Fibroblast of upper back skin (primary cell): ENCODE measurements around the gene PPM1E.
"Not testable (repeated sequence)": the region's sequence is repeated elsewhere in the genome, so short reads cannot be mapped to it uniquely, and the experiment has no call there.

Experiments
- DNase-seq: peaks from one replicate; pipeline ENCODE4 v3.0.0-alpha.2; 2013

Gene PPM1E

DNA sequence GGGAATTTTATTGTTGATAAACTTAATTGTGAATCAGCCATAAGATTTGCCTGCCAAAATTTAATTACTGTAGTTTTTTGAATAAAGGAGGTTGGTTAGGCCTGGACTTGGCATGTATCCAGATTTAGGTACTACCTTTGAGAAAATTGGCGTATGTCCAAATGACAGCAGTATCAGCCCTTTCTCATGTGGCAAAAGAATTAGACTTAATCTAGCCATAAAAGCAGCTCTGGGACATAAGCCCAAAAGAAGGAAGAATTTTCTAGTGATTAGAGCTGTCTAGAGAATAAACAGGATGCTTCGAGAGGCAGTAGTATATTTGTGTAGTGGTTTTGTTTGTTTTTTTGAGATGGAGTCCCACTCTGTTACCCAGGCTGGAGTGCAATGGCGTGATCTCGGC, 27.7 kb downstream of the PPM1E start:
- DNase-seq, result peak; percentile 3

DNA sequence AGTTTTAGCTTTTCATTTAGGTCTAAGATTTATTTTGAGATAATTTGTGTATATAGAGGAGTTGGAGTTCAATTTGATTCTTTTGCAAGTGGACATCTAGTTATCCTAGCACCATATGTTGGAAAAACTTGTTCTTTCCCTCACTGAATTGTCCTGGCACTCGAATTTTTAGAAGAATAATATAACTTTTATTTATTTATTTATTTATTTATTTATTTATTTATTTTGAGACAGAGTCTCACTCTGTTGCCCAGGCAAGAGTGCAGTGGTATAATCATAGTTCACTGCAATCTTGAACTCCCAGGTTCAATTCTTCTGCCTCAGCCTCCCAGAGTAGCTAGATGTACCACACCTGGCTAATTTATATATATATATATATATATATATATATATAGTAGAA, 29.4 kb downstream of the PPM1E start:
- no peak for DNase-seq

DNA sequence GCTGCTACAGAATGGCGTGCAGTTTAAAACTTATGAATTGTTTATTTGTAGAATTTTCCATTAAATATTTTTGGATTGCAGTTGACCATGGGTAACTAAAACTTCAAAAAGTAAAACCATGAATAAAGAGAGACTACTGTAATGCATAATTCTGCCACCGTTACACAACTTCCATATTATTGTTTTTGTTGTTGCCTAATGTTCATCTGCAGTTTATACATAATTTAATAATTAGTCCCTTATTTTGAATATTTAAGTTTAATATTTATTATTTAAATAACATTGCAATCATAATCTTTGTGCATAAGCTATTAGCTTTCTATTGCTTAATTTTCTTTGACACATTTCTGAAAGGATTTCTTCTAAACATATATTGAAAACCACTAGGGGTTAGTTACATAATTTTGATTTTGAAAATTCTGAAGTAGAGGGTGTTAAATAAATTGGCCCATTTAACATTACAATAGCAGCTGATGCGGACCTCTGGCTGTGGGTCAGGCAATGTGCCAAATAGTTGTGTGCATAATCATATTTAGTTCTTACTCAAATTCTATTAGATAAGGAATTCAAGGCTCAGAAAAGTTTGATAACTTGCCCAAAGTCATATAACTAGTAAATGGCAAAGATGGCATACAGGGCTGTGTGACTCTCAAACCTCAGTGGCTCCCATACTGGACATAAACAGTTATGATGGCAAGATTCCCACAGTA, 31.1 kb downstream of the PPM1E start:
- DNase-seq, result peak; percentile 92

DNA sequence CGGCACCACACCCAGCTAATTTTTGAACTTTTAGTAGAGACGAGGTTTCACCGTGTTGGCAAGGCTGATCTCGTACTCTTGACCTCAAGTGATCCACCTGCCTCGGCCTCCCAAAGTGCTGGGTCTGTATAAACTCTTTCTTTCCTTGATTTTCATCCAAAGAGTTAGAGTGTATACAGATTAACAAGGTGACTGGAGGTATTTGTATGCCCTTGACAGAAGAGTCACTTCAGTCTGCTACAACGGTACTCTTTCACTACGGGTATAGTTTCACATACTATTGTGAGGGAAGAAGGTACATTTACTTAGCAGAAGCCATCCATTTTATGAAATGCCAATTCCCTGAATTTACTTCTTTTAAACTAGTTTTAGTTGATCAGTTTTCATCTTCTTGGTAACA, 32.5 kb downstream of the PPM1E start:
- no peak for DNase-seq

DNA sequence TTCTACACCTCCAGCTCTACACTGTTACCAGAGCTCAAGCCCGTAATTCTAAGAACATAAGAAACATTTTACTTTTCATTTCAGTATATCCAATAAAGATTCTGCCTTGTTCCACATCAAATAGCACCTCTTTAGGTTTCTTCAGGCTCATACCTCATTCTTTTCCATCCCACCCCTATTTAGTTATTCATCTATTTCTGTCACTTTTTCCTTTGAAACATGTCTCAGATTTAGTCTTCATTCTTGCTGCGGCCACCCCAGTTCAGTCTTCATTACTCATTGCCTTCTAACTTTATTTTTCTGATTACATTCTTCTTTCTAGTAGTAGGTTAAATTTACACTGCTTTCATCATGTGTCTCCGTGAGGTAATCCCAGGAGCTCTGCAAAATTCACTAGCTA, 33.5 kb downstream of the PPM1E start:
- DNase-seq, result peak; percentile 12

DNA sequence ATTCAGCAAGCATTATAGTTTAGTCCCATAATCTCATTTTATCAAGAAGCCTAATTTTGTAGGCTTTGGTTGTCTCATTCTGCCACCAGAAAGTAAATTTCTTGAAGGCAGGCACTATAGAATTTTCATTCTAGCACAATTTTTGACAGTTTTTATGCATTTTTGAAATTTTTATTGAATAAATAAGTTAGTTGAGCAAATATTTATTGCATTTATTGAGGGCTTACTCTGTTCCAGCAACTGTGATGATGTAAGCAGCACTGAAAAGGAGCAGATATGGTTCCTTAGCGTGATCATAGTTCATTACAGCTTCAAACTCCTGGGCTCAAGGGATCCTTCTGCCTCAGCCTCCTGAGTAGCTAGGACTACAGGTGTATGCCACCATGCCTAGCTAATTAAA, 34.2 kb downstream of the PPM1E start:
- no peak for DNase-seq

DNA sequence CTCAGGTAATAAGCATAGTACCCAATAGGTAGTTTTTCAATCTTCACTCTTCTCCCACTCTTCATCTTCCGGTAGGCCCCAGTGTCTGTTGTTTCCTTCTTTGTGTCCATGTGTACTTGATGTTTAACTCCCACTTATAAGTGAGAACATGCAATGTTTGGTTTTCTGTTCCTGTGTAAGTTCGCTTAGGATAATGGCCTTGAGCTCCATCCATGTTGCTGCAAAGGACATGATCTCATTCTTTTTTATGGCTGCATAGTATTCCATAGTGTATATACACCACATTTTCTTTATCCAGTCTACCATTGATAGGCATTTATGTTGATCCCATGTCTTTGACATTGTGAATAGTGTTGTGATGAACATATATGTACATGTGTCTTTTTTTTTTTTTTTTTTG, 38.9 kb downstream of the PPM1E start:
- DNase-seq, result not testable (repeated sequence)

DNA sequence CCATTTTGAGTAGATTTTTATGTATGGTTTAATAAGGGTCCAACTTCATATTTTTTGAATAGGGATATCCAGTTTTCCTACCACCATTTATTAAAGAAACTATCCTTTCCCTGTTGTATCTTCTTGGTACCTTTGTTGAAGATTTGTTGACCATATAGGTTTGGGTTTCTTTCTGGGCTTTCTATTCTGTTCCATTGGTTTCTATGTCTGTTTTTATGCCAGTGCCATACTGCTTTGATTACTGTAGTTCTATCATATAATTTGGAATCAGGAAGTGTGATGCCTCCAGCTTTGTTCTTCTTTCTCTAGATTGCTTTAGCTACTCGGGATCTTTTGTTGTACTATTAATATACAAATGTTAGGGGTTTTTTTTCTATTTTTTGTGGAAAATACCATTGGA, 46.5 kb downstream of the PPM1E start:
- no peak for DNase-seq

DNA sequence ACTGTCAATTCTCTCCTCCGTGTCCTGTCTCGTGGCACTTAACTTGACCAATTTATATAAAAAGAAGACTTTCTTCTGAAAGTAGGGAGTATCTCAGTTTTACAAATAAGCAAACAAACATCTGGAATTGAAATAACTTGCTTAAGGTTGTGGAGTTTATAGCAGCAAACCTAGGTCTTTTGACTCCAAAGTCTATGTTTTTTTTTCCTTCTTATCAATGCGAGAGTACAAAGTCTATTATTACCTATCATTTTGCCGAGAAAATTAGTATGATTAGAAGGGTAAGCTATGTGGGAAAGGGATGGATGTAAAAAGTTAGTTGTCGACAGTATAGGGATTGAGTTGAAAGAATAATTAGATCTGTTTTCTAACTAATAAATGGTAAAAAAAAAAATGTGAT, 50.4 kb downstream of the PPM1E start:
- no peak for DNase-seq

DNA sequence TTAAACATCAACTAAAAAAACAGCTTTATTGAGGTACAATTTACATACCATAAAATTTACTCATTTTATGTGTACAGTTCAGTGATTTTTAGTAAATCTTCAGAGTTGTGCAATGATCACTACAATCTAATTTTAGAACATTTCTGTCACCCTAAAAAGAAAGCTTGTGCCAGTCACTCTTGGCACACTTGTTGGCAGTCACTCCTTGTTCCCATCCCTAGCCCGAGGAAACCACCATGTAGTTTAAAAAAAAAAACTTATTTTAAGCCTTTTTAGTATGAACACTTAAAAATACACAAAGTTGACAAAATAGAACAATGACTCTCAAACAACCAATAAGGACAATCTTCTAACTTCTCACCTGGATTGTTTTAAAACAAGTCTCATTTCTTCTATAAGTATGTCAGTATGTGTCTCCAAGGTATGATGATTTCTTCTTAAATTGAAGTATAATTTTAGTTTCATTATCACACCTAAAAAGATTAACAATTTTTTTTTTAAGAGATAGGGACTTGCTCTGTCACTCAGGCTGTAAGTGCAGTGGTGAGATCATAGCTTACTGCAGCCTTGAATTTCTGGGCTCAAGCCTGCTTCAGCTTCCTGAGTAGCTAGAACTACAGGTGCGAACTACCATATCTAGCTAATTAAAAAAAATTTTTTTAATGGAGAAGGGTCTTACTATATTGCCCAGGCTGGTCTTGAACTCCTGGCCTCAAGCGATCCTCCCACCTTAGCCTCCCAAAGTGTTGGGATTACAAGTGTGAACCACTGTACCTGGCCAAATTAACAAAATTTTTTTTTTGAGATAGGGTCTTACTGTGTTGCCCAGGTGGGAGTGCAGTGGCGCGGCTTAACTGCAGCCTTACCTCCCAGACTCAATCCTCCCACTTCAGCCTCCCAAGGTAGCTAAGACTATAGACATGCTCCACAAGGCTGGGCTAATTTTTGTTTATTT, 53.2 kb downstream of the PPM1E start:
- no peak for DNase-seq

DNA sequence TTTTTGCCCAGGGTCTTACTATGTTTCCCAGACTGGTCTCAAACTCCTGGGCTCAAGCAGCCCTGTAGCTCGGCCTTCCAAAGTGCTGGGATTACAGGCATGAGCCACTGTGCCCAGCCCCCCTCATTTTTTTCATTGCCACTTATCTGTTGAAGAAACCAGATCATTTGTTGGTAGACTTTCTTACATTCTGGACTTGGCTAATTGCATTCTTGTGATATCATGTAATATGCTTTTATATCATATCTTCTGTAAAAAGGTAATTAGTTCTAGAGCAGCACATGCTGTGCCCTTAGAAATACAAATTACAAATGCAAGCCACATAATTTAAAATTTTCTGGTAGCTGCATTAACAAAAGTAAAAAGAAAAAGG, 53.9 kb downstream of the PPM1E start:
- DNase-seq, result no peak

DNA sequence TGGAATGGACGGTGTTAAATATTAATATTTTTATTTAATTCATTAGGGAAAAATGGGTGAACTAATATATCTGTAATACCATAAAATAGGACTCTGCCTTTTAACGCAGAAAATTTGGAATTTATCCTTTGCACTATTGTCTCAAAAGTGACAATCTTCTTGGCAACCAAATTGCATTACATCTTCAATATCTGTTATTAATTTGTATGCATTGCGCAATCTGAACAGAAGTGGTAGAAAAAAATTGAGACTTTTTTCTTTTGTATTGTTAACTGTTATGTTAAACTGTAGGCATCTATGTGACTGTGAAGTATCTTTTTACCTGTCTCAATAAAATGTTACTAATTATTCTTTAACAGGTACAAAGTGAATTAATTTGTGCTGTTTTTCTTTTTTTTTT, 55.6 kb downstream of the PPM1E start:
- no peak for DNase-seq

DNA sequence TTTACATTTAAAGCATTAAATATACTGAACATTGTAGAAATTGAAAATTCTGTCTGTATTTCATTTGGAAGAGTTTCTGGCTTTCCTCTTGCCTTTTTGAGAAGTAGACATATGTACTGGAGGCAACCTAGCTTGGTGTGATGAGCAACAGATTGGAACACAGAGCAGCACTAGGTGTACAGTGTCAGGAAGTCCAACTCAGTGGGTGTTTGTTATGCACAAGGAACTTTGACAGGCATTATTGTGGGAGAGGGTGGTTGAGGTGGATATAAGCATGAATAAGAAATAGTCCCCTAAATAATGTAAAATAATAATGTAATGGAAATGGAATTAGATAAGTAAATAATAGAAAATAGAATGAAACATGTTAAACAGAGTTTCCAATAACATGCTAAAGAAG, 58.1 kb downstream of the PPM1E start:
- DNase-seq, result no peak

DNA sequence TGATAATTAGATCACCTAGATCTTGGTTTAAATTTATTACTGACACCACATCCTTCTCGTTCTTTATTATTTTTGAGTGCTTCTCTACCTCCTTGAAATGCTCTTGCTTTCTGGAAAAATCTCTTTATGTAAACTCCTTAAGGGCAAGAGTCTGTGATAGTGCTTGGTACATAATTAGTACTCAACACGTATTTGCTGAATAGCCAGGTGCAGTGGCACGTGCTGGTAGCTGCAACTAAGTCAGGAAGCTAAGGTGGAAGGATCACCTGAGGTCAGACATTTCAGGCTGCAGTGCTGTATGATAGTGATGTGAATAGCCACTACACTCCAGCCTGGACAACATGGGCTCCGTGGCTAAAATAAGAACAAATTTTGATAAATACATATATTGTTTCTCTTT, 63.0 kb downstream of the PPM1E start:
- DNase-seq, result no peak

DNA sequence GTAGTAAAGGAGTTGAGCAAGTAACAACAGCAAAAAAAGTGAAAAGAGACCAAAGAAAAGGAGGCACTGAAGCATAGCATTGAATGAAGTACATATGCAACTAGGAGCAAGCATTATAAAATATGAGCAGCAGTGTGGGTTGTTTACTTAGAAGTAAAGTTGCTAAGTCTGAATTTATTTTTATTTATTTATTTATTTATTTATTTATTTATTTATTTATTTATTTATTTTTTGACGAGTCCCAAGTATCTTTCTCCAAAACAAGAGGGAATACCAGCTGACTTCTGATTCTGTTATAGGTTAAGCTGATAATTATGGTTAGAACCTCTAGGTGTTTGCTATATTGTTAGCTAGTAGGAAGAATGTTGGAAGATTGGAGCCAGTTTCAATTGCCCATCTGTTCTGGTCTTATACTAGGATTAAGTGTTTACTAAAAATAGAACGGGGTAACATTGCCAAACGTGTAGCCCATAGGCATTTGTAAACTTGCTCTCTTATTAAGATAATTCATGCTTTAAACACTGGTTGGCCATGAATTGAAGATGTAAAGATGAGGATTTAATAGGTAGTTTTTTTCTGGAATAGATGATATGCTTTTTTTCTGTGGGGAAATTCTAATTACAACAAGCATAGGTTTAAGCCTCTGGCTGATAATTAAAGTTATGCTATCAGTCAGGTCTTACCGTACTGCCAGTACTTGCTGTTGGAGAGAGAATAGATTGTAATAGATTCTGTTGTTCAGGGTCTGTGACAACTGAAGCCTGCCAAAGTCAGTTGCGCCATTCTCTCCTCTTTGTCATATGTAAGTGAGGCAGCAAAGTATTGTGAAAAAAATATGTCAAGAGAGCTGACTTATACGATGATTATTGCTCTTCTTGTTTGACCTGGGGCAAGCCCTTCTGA, 66.7 kb downstream of the PPM1E start:
- no peak for DNase-seq

DNA sequence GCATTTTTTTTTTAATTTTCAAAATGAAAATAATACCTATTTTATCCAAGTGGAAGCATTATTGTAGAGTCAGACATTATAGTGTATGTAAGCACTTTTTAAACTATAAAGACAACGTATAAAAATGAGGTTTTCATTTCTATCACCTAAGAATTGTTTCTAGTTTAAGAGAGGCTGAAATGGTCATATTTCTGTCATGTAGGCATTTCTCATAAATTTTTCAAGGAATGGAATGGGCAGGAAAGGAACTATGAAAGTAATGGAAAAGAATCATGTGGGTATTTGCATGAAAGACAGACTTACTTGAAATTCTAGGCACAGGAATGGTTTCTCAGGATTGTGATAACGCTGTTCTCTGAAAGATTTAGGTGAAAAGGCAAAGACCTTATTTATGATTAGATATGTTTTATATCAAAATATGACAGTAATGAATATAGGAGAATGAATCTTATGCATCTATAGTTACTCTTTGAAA, 67.4 kb downstream of the PPM1E start:
- DNase-seq, result no peak

DNA sequence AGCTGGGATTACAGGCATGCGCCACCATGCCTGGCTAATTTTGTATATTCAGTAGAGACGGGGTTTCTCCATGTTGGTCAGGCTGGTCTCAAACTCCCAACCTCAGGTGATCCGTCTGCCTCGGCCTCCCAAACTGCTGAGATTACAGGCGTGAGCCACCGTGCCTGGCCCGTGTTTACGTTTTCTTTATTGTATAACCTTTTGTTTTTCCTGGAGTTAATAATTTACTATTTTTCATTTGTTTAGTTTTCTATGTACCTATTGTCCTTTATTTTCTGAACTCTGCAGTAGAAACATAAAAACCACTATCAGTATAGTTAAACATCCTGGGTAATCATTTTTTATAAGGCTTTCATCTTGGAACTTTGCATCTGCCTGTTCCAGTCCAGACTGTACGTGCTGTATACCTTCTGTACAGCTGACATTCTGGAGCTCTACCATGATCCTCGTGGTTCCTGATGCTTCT, 73.6 kb downstream of the PPM1E start:
- no peak for DNase-seq

DNA sequence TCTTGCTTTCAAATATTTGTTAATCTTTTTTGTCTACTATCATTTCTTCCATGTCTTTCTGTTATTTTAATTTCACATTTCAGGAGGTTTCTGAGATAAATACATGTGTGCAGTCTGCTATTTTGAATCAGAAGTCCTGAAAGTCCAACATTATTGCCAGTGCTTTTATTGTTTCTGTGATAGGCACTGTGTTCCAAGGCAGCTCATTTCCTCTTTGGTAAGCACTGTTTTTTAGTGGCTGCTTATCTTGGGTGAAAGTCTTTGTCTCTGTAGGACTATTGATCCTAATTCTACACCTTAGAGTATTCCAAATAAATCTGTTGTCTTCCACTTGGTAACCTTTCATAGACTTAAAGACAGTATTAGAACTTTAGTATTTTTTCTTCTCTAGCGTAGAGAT, 76.1 kb downstream of the PPM1E start:
- no peak for DNase-seq

DNA sequence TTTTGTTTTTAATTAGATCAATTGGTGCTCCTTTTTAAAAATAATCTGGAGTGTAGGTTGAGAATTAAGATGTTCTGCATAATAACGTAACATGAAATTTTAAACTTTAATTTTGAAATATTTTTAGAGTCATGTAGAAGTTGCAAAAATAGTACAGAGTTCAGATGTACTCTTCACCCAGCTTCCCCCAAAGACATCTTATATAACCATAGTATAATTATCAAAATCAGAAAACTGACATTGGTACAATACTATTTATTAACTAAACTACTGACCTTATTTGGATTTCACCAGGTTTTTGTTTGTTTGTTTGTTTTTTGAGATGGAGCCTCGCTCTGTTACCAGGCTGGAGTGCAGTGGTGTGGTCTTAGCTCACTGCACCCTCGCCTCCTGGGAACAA, 76.9 kb downstream of the PPM1E start:
- no peak for DNase-seq

DNA sequence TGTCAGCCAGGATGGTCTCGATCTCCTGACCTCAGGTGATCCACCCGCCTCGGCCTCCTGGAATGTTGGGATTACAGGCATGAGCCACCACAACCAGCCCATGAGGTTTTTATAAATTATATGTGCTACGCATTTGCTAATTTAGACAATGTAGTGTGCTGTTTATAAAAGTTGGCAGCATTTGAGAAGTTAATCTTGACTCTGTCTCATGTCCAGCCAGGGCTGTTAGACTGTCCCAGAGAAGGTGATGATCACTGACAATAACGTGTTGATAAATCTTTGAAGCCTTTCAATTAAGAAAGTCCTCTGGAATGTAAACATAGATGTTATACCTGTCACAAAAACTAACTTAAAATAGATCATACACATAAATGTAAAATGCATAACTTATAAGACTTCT, 82.0 kb downstream of the PPM1E start:
- DNase-seq, result no peak

DNA sequence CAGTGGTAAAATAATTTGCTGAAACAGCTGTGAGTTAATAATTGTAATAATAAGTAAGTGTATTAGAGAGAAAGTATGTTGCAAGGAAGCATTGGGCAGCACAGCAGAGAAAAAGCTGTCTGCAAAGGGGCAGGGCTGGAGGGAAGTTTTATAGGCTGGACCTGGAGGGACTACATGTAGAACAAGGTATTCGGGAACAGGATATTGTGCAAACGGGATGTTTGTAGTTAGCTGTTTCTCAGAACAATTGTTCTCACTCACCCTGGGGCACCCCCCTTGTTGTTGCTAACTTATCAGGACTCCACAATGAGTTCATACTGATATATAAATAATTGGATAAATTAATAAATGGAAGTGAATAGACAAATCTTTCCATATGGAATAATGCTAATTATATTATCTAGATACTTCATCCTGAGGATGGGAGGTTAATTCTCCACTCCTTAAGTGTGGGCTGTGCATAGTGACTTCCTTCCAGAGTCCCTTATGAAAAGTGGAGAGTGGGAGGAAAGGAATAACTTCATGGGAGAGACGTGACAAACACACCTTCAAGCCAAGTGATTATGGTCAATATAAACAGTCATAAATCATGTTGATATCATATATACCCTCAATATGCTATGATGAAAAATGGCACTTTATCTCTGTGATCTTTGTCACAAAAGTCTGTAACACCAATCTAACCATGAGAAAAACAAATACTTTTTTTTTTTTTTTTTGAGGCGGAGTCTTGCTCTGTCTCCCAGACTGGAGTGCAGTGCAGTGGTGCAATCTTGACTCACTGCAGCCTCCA, 85.4 kb downstream of the PPM1E start:
- no peak for DNase-seq

DNA sequence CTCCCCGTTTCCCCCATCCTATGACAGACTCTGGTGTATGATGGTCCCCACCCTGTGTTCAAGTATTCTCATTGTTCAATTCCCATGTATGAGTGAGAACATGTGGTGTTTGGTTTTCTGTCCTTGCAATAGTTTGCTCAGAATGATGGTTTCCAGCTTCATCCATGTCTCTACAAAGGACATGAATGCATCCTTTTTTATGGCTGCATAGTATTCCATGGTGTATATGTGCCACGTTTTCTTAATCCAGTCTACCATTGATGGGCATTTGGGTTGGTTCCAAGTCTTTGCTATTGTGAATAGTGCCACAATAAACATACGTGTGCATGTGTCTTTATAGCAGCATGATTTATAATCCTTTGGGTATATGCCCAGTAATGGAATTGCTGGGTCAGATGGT, 90.8 kb downstream of the PPM1E start:
- not testable (repeated sequence) for DNase-seq
